Measurements from ENCODE around the gene PARD3B. TPM values are rescaled to one million over a fixed set of nuclear protein-coding genes. Genes with fewer than 3 reads are reported as not detected.

PARD3B gene
- total RNA-seq, 2 donors from 2014 or later, result 15.0 to 17.8 TPM

GRCh38 chr2:204825681-204826080 is 280.4 kb downstream of the PARD3B start:
- no peak for TF ChIP-seq CTCF (IDR thresholded peaks at IDR 0.05)
- TF ChIP-seq POLR2A (IDR thresholded peaks at IDR 0.05), result no peak
- Histone ChIP-seq H3K4me3 (no peak overlapping the region), H3K36me3 (replicated peaks in 1 of 2; ENCODE audit: insufficient read depth in 1 of 2, low read depth in 2 of 2) (no peaks in the 10 kb centered on the region), H3K27me3 (no peaks in the 10 kb centered on the region), H3K9me3 (no peaks in the 10 kb centered on the region), H3K4me1 (no peaks in the 10 kb centered on the region), H3K27ac (no peak overlapping the region)
- intact Hi-C loops (cut with DNase I), result no loop called here
- 92 to 94% methylated on average over 5 of the region's 5 CpGs for WGBS, 2 donors
- ATAC-seq (no peak), DNase-seq (no peak)

- Histone ChIP-seq H3K4me3 (no peak overlapping the region), H3K27me3 (no peaks in the 10 kb centered on the region), H3K36me3 (replicated peaks in 1 of 2; ENCODE audit: insufficient read depth in 1 of 2, low read depth in 2 of 2) (no peaks in the 10 kb centered on the region), H3K4me1 (no peaks in the 10 kb centered on the region), H3K27ac (no peak overlapping the region), H3K9me3 (no peaks in the 10 kb centered on the region)
- 91 to 92% methylated on average over 9 of the region's 9 CpGs for WGBS, 2 donors
- no peak for ATAC-seq
- no peak for DNase-seq
- intact Hi-C loops (cut with DNase I), result no loop called here
- TF ChIP-seq CTCF (IDR thresholded peaks at IDR 0.05) (no peak), POLR2A (IDR thresholded peaks at IDR 0.05) (no peak)
Observed at GRCh38 chr2:204827701-204828590, 282.7 kb downstream of the PARD3B start.

- Histone ChIP-seq H3K9me3 (no peaks in the 10 kb centered on the region), H3K27ac (no peak overlapping the region), H3K4me1 (peaks cover 8% of the 10 kb centered on the region), H3K4me3 (no peak overlapping the region), H3K36me3 (replicated peaks in 1 of 2; ENCODE audit: insufficient read depth in 1 of 2, low read depth in 2 of 2) (no peaks in the 10 kb centered on the region), H3K27me3 (no peaks in the 10 kb centered on the region)
- TF ChIP-seq CTCF (IDR thresholded peaks at IDR 0.05) (no peak), POLR2A (IDR thresholded peaks at IDR 0.05) (no peak)
- WGBS, 2 donors, result 94 to 95% methylated on average over 3 of the region's 3 CpGs
- no peak for DNase-seq
- intact Hi-C loops (cut with DNase I), result no loop called here
- no peak for ATAC-seq
Observed at GRCh38 chr2:204834716-204835384, 289.6 kb downstream of the PARD3B start.

GRCh38 chr2:204835786-204836185 is 290.5 kb downstream of the PARD3B start:
- H3K27me3 ChIP-seq, result no peaks in the 10 kb centered on the region
- TF ChIP-seq POLR2A (IDR thresholded peaks at IDR 0.05) (no peak), CTCF (IDR thresholded peaks at IDR 0.05) (no peak)
- no peak overlapping the region for H3K27ac ChIP-seq
- H3K9me3 ChIP-seq, result no peaks in the 10 kb centered on the region
- 93 to 99% methylated on average over 3 of the region's 3 CpGs for WGBS, 2 donors
- no peak for ATAC-seq
- no peaks in the 10 kb centered on the region for H3K36me3 ChIP-seq (replicated peaks in 1 of 2; ENCODE audit: insufficient read depth in 1 of 2, low read depth in 2 of 2)
- intact Hi-C loops (cut with DNase I), result no loop called here
- peaks cover 8% of the 10 kb centered on the region for H3K4me1 ChIP-seq
- H3K4me3 ChIP-seq, result no peak overlapping the region
- DNase-seq, result no peak
